Suppressor macrophage treated with lipopolysaccharide for 1 hour (primary cell): ENCODE results near the gene GABARAP.

Experiments used
- DNase-seq, 3 donors: peaks; one replicate each; pipeline ENCODE4 v3.0.0-alpha.2; 2020 to 2022

GABARAP gene

DNA sequence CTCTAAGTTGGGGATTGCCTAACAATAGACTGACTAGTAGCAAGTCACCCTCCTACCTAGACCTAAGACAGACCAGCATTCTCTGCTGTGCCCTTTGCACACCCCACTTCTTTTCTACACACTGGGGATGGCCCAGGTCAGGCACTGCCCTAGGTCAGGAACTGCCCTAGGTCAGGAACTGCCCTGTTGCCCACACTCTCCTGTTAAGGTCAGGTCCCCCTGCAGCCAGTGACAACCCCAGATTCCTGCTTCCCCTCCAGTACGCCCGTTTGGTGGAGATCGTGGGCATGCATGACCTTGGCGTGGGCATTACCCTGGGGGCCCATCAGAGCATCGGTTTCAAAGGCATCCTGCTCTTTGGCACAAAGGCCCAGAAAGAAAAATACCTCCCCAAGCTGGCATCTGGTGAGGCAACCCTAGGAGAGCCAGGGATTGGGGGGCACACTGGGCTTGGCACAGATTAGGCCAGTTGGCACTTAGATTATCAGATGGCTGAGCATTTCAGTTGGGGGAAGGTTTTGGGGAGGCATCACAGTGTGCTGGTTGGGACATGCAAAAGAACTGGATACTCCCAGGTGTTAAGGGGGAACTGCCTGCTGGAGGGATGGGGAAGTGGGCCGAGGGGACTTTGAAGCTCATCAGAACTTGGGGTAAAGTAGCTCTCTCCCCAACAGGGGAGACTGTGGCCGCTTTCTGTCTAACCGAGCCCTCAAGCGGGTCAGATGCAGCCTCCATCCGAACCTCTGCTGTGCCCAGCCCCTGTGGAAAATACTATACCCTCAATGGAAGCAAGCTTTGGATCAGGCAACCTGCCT is 20.8 kb downstream of the GABARAP start:
- no peak for DNase-seq

DNA sequence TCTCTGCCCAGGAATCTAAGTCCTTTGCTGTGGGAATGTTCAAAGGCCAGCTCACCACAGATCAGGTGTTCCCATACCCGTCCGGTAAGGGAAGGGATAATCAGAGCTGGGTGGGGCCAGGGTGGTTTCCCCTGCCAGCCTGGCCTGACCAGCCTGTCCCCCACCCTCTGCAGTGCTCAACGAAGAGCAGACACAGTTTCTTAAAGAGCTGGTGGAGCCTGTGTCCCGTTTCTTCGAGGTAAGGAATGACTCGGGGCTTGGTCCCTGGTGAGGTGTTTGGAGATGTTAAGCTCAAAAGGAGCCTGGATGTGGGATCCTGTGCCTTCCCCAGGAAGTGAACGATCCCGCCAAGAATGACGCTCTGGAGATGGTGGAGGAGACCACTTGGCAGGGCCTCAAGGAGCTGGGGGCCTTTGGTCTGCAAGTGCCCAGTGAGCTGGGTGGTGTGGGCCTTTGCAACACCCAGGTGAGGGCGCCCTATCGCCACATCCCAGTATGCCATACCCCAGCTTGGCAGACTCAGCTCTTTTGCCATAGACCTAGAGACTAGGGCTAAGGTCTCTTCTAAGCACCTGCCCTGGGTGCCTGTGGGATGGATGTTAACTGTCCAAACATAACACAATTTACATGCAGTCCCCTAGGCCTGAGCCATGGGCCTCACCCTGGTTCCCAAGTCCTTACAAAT is 21.5 kb downstream of the GABARAP start:
- peak; percentile 62 to 80 (median 69) for DNase-seq

DNA sequence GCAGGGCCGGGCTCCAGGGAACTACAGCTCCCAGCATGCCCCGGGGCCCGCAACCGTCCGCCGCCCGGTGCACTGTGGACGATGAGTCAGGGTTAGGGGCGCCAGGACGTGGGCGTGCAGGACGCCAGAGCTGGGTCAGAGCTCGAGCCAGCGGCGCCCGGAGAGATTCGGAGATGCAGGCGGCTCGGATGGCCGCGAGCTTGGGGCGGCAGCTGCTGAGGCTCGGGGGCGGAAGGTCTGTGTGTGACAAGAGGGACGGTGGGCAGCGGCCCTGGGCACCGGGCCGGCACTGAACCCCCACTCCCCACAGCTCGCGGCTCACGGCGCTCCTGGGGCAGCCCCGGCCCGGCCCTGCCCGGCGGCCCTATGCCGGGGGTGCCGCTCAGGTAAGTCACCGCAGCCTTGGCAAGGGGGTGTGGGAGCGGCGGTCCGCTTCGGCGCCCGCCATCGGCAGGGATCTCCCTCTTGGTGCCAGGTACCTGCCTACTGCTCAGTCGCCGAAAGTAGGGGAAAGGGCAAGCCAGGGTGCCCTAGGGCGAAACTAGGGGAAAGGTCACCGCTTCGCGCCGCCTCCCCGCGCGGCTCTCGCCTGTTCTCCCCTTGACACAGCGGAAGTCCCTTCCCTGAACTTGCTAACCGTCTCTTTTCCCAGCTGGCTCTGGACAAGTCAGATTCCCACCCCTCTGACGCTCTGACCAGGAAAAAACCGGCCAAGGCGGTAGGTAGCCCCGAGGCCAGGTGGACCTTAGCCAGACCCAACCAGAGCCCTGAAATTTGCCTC is 22.2 kb downstream of the GABARAP start, which contains the start of the genes ACADVL and DLG4:
Gene ACADVL (plus strand): TSS at position 127 of the 781 bp plus-strand sequence. CDS start 47 bp downstream, at position 174.
Gene DLG4 (minus strand): TSS at position 25 of the 781 bp plus-strand sequence.
- DNase-seq, result peak; percentile 93 to 96 (median 95)

DNA sequence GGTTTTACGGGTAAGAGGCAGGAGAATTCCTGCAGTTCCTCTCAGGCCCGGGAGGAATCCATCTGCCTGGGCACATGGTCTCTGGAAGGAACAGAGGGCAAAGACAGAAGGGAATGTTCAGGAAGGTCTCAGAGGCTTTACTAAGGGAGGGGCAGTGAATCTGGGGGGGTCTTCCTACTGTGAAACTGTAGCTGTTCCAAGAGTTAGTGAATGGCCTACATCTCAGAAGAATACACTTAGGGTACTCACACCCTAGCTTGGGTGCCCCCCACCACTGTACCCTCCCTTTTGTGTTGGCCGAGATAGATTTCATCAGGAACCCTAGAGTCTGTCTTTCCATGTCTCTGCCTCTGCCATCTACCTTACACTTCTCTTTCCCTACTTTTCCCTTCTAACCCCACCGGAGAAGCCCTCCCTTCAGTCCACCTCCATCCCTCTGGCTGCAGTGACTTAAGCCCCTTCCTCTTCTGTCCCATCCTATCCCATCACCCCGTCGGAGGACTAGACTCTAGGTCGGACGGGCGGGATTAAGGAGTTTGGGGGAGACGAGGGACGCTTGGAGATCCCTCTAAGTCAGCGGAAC is 22.9 kb downstream of the GABARAP start:
- peak in 1 of 3 donors; percentile 22 for DNase-seq

DNA sequence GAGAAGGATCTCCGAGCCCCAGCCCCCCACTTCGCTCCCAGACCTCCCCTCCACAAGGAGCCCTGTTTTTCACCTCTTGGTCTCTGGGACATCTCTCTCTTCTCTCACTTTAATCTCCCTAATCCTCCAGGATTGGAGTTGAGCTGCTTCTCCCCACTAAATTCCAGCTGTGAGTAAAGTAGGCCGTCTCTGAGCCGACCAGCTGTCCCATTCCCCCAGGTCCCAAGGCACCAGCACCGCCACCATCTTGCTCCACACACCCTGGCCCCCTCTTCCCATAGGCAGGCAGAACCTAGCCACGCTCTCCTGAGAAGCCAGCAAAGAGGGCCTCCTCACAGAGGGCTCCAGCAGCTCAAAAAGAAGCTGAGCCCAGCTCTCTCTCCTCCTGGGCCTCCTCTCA is 23.5 kb downstream of the GABARAP start:
- no peak for DNase-seq

DNA sequence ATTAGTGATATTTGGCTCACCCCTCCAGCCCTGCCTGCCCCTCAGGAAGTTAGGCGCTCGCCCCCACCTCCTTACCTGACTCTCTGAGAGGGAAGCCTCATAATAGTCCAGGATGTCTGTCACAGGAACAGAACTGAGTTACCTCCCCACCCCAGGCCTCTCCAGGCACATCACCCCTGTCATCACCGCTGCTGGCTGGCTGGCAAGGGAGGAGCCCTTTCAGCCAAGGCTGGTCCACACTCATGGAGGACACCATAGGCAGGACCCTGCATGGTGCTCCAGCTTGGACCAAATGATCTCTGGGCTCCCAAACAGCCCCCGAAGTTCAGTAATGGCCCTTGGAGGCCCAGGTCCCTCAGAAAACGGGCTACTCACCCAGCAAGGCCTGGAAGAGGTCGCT is 24.1 kb downstream of the GABARAP start:
- DNase-seq, result no peak

DNA sequence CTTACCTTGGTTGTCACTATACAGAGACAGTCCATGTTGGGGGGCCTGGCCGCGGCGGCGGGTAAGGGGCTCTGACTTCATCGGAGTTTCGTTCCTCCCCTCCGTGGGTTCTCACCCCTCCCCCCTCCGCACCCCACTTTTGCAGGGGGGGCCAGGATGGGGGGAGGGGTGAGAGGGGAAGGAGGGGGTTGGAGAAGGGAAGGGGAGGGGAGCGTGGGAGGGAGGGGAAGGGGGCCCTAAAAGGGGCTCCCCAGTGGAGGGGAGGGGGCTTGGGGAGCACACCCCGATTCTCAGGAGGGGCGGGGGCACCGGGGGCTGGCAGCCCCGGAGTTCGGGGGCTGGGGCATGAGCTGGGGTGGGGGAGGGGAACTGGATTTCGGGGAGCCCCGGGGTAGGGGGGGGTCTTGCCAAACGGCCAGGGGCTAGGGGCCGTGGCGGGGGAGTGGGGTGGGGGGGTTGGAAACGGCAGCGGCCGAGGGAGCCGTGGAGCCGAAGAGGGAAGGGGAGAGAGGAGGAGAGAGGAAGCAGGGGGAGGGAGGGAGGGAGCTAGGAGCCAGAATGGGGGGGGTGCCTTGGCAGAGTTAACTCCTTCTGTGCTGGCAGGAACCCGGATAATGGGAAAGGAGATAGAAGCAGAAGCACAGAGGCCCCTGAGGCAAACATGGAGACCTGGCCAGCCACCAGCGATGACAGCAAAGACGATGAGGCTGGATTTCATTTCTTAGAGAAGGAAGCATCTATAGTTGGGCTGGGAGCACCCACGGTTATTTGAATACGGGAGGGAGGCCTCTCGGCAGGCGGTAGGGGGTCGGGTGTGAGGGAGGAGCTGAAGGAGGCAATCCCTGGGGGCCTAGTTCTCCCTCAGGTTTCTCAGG is 24.9 kb downstream of the GABARAP start:
- DNase-seq, result peak; percentile 49 to 75 (median 59)

DNA sequence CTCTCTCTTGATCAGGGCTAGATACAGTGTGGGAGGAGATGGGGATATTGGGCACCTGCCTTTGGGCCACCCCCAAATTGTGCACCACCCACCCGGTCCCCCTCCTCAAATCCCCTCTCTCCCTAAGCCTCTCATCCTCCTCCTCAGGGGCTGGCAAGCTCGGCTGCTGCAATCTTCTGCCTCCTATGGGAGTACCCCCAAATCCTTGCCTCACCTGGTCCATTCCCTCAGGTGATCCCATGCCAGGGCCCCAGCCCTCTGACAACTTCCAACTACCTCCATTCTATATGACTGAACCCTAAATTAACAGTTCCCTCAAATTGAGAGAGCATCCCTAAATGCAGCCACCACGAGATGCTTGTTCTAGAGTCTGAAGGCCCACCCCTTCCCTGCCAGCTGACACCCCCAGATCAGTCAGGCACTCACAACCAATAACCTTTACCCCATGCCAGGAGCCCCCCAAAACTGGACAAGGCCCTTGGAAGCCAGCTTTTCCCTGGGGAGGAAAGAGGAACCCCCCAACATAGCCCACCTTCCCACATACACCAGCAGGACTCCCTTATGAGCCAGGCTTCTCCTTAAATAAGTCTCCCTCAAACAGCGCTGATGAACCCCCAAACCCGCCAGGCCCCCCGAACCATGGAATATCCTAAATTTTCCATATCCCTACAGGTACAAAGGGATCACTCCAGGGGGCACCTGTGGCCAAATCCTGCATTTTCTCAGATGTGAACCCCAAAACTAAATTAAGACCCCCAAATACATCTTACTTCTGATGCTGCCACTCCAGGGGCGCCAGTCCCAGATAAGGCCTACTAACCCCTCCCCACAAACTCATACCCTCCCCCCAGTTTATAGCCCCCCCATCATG is 25.8 kb downstream of the GABARAP start:
- DNase-seq, result no peak

DNA sequence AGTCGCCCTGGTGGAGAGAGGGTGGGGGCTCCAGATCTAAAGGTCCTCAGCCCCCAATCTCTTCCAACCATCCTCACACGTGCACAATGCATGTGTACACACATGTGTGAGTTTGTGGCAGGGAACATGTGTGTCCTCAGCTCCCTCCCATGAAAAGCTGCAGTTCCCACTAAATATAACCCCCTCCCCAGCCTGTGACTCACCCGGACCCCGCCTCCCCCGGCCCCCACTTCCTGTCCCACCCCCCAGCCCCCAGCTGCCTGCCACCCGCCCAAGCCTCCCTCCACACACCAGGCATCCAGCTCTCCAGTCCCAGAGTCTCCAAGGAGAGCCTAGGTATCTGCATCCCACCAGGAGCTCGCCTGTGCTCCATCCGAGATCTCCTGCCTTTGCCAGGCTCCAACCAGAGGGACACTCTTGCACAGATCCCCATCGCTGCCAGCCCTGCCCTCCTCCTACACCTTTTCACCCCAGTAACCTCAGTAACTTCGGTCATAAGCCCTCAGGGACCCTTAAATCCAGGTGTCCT is 26.5 kb downstream of the GABARAP start:
- no peak for DNase-seq

DNA sequence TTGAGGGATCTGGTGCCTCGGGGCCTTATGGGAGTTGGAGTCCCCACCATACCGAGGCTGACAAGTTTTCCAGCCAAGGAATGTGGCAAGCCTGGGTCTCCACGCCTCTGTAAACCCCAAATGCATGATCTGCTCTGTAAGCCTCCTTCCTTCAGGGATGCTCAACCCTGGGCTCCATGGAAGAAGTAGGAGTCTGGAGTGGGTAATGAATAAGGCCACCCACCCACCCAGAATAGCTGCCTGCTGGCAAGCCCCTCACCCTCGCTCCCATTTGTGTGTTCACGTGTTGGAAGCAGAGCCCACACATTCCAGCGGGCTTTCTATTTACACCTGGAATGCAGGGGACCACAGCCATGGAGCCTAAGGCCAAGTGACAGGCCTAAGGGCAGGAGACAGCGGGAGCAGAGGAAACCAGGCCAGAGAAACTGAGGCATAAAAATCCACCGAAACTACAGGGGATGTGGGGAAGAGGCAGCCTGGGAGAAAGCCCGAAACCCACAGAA is 27.1 kb downstream of the GABARAP start:
- no peak for DNase-seq

DNA sequence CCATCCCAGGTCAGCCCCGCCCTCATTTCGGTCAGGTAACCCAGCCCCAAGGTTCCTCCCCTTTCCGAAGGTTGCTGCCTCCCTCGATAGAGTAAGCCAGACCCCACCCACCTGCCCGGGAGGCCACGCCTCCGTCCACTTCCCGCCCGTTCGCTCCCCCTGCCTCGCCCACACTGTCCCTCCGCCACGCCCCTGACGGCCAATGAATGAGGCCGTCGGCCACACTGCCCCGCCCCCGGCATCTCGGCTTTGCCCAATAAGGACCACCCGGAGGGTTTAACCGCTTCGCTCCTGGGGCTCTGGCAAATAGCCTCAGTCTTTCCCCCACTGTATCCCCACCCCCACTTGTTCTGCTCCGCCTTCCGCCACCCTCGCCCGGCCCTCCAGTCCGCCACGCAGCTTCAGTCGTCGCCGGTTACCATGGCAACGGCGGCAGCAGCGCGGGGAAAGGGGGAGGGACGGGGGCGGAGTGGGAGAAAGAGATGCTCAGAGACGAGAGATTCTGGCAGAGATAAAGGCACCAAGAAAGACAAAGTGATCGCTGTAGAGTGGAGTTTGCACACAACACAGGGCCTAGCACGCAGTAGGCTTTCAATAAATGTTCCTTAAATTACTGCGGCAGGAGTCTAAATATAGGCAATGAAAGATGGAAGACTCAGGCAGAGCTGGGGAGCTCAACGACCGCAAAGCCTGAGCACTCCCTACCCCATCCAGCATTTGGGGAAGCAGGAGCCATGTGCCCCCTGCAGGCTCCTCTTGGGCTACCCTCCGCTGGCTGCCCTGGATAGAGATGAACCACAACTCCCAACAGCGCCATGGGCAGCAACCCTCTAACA is 27.7 kb downstream of the GABARAP start:
- DNase-seq, result peak; percentile 96 to 98 (median 96)

DNA sequence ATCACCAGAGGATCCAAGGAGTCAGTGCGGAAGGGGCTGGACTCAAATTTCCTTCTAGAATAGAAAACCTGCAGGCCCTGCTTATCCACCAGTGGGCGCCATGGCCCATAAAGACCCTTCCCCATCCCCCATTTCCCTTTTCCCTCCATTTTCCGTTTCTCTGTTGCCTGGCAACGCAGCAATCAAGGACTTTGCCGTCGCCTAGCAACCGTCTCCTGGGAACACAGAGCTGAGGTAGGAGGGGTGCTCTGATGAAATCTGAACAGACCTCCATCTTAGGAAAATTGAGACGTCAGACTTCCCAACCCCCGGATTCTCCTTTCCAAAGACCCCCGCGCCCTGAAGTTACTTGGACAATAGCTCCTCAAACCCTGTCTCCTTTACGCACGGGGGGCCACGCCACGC is 28.4 kb downstream of the GABARAP start:
- DNase-seq, result peak; percentile 66 to 69 (median 66)

DNA sequence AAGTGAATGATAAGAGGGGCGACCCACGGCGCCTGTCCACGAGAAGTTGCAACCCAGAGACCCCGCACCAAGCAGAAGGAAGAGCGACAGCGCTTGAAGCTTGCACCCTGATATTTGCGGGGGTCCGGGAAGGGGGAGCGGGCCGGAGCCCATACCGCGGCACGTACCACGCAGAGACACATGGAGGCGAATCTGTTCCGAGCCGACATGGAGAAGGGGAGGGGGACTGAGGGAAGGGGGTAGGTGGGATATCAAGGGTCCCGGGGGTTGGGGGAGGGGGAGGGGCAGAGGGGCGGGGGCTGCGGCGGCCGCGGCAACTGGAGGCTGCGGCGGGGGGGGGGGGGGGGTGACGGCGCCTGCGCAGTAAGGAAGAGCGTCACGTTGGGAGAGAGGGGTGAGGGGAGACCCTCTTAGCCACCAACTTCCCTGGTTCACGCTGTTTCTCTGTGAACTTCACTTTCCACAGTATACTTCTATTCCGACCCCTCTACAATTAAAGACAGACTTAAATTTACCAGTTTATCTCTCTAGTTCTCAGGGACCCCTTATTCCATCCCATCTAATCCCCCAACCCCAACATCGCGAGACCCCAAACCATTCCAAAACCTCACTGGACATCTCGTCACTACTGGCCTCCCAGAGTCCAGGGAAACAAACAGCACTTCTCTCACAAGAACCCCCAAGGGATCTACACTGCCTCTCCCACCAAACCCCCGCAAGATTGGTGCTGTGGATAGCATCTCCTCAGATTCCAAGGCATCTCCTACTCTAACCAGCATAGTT is 30.6 kb downstream of the GABARAP start:
- no peak for DNase-seq

DNA sequence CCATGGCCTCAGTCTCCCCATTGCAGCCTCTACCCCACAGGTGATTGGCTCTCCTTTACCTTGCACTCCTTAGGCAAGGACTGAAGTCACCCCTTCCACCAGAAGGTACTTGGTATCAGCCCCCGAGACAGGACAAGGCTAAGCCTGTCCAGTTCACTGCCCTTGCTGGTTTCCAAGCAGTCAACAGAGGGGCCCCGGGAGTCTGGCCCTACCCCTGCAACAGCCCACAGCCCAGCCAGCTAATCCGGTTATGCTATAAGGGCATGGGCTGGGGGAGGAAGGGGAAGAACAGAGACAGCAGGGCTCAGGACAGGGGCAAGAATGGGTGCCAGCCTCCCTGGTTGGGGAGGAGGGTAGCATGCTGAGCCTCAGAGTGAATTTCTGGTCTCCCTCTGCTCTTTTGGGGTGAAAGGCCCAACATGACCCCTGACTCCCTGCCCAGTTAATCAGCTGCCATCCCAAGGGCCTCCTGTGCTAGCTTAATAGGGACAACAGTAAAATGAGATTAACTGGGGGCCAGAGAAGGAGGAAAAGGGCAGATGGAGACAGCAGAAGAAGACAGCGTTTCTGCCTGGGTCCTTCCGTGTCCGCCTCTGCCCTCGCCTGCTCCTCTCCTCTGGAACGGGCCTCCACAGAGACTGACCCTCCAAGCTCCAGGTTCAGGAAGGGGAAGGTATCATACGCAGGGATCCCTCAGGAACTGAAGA is 33.3 kb downstream of the GABARAP start:
- DNase-seq, result no peak

DNA sequence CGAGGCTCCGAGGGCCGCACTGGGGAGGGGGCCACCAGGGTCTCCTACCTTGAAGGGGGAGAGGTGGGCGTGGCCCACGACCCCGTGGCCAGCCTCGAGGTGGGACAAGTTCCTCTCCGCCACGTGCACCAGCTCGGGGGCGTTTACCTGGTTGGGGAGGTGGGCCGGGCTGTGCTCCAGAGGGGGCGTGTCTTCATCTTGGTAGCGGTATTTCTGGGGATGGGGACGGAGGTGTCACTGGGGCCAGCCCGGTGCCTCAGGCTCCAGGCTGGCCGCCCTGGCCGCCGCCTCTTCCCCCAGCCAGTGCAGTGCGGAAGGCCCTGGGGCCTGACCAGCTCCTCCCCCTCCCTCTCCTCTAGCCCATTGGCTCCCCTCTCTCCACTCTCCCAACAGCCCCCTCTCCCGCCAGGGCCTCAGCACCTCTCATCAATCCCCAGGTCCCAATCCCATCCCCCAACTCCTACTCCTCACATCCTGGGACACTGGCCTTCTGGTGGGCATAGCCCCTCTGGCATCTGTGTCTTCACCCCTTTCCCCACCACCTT is 34.1 kb downstream of the GABARAP start:
- no peak for DNase-seq

DNA sequence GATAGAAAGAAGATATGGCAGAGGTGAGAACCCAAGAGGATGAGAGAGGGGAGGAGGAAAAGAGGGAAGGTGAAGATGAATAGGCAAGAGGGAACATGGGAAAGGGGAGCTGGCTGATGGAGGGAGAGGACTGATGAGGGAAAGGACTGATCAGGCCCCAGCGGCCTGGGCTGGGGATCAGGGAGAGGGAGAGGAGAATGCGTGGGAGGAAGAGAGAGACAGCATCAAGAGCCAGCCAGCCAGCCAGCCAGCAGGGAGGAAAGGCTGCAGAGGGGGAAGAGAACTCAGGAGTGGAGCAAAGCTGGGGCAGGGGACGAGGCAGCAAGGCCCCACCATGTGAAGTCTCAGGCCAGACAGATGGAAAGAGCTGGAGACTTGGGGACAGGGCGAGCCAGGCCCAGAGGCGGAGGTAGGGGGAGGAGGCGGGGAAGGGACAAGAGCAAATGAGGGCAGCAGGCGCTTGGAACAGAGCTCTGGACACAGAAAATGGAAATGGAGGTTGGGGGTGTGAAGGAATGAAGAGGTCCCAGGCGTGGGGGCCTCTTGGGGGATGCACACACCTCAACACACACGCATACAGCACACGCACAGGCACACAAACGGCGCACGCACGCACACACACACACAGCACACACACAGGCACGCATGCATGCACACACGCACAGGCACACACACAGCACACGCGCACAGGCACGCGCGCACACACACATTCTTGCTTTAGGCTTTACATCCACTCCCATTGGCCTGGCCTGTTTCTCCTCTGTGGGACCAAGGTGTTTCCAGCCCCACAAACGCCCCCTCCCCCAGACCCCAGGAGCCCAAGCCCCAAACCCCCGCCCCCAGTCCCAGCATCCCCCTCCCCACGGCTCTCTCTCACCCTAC is 34.9 kb downstream of the GABARAP start:
- no peak for DNase-seq
